B cell (primary cell): ENCODE measurements around the gene SSC5D. TPM values are rescaled to one million over a fixed set of nuclear protein-coding genes. Genes with fewer than 3 reads are reported as not detected.

Source experiments
- ATAC-seq: fragments of 200-7000 bp; cut with Tn5 transposase; one replicate; pipeline ENCODE4 v1.10.0; 2021; ENCODE audit warnings: low read depth, mild to moderate bottlenecking, moderate number of reproducible peaks, moderate library complexity
- CTCF ChIA-PET: fragments of 350-600 bp; sonication (Branson Sonifier 250); formaldehyde crosslinking; loops from one replicate; lab custom pipeline; 2021; ENCODE audit warnings: antibody characterized with exemption, inconsistent platforms; lab: Charles Lee
- POLR2A ChIA-PET: fragments of 350-600 bp; sonication (Branson Sonifier 250); formaldehyde crosslinking; loops from one replicate; lab custom pipeline; 2021; ENCODE audit warnings: antibody characterized with exemption; lab: Charles Lee
- DNase-seq: peaks from one replicate; pipeline ENCODE4 v3.0.0; 2013
- H2AFZ ChIP-seq: 2 replicates; pipeline ENCODE4 v1.6.1; 2012; ENCODE audit warnings: mild to moderate bottlenecking, low read depth, low read length; ENCODE audit not compliant: insufficient read depth, poor library complexity, severe bottlenecking
- H3K27ac ChIP-seq, 2 donors: 1 replicate in 1 of 2; 2 replicates in 1 of 2; pipeline ENCODE4 v1.5.1; 2012 to 2013; ENCODE audit warnings: low read length in 2 of 2, mild to moderate bottlenecking in 2 of 2, moderate library complexity in 1 of 2
- H3K27me3 ChIP-seq, 4 experiments: fragments of 200-600 bp in 1 of 4; sonication (generic) in 1 of 4; replicated peaks in 1 of 4; 1 replicate in 2 of 4; 2 replicates in 2 of 4; pipeline versions ENCODE4 v1.6.1 to v1.7.0; 2013 to 2016; ENCODE audit warnings: low read length in 3 of 4, mild to moderate bottlenecking in 2 of 4, mixed read lengths in 1 of 4, moderate library complexity in 1 of 4; ENCODE audit not compliant: insufficient read depth in 4 of 4, control insufficient read depth in 3 of 4; ENCODE audit errors: control extremely low read depth in 1 of 4
- H3K36me3 ChIP-seq, 2 experiments: replicated peaks in 1 of 2; 1 replicate in 1 of 2; 2 replicates in 1 of 2; pipeline versions ENCODE4 v1.6.1 to v1.7.1; 2013; ENCODE audit warnings: low read length in 1 of 2; ENCODE audit not compliant: insufficient read depth in 2 of 2, control insufficient read depth in 1 of 2; ENCODE audit errors: control extremely low read depth in 1 of 2, extremely low read depth in 1 of 2
- H3K4me1 ChIP-seq, 2 donors: fragments of 200-600 bp in 1 of 2; sonication (generic) in 1 of 2; 1 replicate in 1 of 2; 2 replicates in 1 of 2; pipeline versions ENCODE4 v1.5.1 to v1.6.1; 2013 to 2017; ENCODE audit warnings: low read length in 2 of 2; ENCODE audit not compliant: control insufficient read depth in 2 of 2, insufficient read depth in 2 of 2
- H3K4me2 ChIP-seq: replicated peaks from 2 replicates; pipeline ENCODE3; 2012; ENCODE audit warnings: mild to moderate bottlenecking, low read depth, low read length; ENCODE audit not compliant: poor library complexity, severe bottlenecking
- H3K4me3 ChIP-seq, 5 experiments: fragments of 200-600 bp in 1 of 5; sonication (generic) in 1 of 5; 1 replicate in 3 of 5; 2 replicates in 2 of 5; pipeline versions ENCODE4 v1.5.1 to v1.7.0; 2011 to 2016; ENCODE audit warnings: low read length in 4 of 5, mild to moderate bottlenecking in 4 of 5, low read depth in 2 of 5, control low read depth in 1 of 5, moderate library complexity in 1 of 5; ENCODE audit not compliant: insufficient read depth in 1 of 5; ENCODE audit errors: control extremely low read depth in 1 of 5, extremely low read depth in 1 of 5
- H3K79me2 ChIP-seq: fragments of 200-600 bp; sonication (generic); one replicate; pipeline ENCODE4 v1.6.0; 2016; ENCODE audit warnings: low read length; ENCODE audit not compliant: control insufficient read depth, insufficient read depth
- H3K9ac ChIP-seq: fragments of 200-600 bp; sonication (generic); 2 replicates; pipeline ENCODE4 v1.6.1; 2017; ENCODE audit warnings: mild to moderate bottlenecking, low read length, moderate library complexity
- H3K9me3 ChIP-seq, 3 donors: one replicate each; pipeline versions ENCODE4 v1.6.1 to v1.7.1; 2013; ENCODE audit warnings: low read length in 2 of 3; ENCODE audit not compliant: control insufficient read depth in 2 of 3, insufficient read depth in 1 of 3; ENCODE audit errors: control extremely low read depth in 1 of 3
- H4K20me1 ChIP-seq: 2 replicates; pipeline ENCODE4 v1.6.0; 2012; ENCODE audit warnings: mild to moderate bottlenecking, low read length; ENCODE audit not compliant: insufficient read depth, control insufficient read depth, poor library complexity, severe bottlenecking
- H3K27ac Mint-ChIP-seq: one replicate; pipeline ENCODE4 v1.8.0; 2021; ENCODE audit warnings: mixed read lengths
- H3K27me3 Mint-ChIP-seq: one replicate; pipeline ENCODE4 v1.8.0; 2021; ENCODE audit warnings: mixed read lengths
- H3K4me1 Mint-ChIP-seq: one replicate; pipeline ENCODE4 v1.8.0; 2021; ENCODE audit warnings: mixed read lengths
- H3K4me3 Mint-ChIP-seq: one replicate; pipeline ENCODE4 v1.8.0; 2021; ENCODE audit warnings: mixed read lengths
- H3K9me3 Mint-ChIP-seq: one replicate; pipeline ENCODE4 v1.8.0; 2022; ENCODE audit warnings: mixed read lengths; ENCODE audit not compliant: insufficient read depth
- EZH2 ChIP-seq: IDR thresholded peaks from 2 replicates; pipeline ENCODE4 v1.6.1; 2012; ENCODE audit warnings: borderline replicate concordance, low read depth, mild to moderate bottlenecking, moderate library complexity, low read length; ENCODE audit not compliant: insufficient read depth, poor library complexity, severe bottlenecking
- WGBS: methylation state at CpG from one replicate; pipeline ENCODE4 v1.1.5; 2013; ENCODE audit warnings: missing lambda C conversion rate; ENCODE audit not compliant: insufficient coverage; 5-methylcytosine and 5-hydroxymethylcytosine counted together
- intact Hi-C: fragments of 100-400 bp; cut with micrococcal nuclease; formaldehyde crosslinking; loops from one replicate; pipeline ENCODE4 v1.10.0; 2022
- polyA plus RNA-seq: library from polyadenylated mRNA; depleted of rRNA; stranded (reverse); fragments of >200 nt; gene quantifications from 2 replicates; pipeline ENCODE4 v1.2.3, GENCODE V29; 2012
- total RNA-seq, 2 donors: library from RNA; stranded (reverse); fragments of 120-200 nt in 1 of 2; gene quantifications; 1 replicate in 1 of 2; 2 replicates in 1 of 2; pipeline versions ENCODE4 v1.2.3 to v1.2.4, GENCODE V29; 2013 to 2022
- TF ChIP-seq, protein P1 (sequence below): fragments of 200-600 bp; IDR thresholded peaks from one replicate; pipeline ENCODE4 v1.8.0; 2022; ENCODE audit warnings: antibody characterized with exemption, mild to moderate bottlenecking

SSC5D gene
- total and polyA plus RNA-seq, 2 donors (not counting 1 experiment from before 2014, with no cell fraction given): 0.22 to 0.44 TPM

DNA sequence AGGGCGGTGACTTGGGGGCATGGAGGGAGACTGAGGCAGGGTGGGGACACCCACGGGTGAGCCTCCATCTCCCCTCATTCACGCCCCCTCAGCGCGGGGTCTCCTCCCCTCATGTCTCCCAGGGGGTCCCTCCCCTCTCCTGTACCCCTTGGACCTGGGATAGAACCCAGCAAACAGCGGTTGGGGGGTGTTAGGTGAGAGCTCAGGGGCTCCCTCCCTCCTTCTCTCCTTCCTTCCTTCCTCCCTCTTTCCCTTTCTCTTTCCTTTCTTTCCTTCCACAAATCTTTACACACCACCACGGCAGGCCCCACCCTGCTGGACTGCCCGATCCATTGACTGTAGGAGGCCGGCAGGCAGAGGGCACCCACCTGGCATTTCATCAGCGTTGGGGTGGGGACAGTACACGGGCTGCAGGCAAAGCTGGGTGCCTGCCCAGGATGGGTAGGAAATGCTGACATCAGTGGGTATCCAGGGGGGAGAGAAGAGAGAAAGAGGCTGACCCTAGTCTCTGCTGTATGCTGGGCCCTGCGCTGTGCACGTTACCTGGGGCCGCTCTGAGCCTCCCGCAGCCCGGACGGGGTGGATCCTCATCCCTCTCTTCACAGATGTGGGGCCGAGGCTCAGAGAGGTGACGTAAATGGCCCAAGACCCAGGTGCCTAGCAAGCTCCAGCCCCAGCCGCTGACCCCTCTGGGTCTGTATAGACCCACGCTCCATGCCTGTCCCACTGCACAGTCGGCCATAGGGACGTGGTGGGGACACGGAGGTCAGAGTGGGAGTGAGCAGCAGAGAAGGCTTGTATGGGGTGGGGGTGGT, 3.5 kb downstream of the SSC5D start:
- no peaks in the 10 kb centered on the region for H3K9me3 ChIP-seq
- Mint-ChIP-seq H3K4me1 (no peaks in the 10 kb centered on the region), H3K27me3 (peaks cover 8% of the 10 kb centered on the region), H3K4me3 (no peak overlapping the region), H3K9me3 (no peaks in the 10 kb centered on the region), H3K27ac (no peak overlapping the region)
- H3K9ac ChIP-seq: no peak overlapping the region
- intact Hi-C loops: no loop called here
- 81% methylated on average over 14 of the region's 24 CpGs for WGBS
- ChIA-PET CTCF (interaction anchor here (1.3 to 1.4 kb wide), 2 partner anchors 25 to 141 kb away, joined by 3 to 4 read pairs; no protein-coding TSS in a partner anchor), POLR2A (interaction anchor here (0.6 kb wide), 1 partner anchor 99 kb away, joined by 3 read pairs; no protein-coding TSS in a partner anchor)
- ATAC-seq (no peak), DNase-seq (no peak)
- H3K27me3 ChIP-seq: peaks cover 0 to 35% (median 2%) of the 10 kb centered on the region in 4 experiments
- no peaks in the 10 kb centered on the region for H4K20me1 ChIP-seq
- TF ChIP-seq, protein P1, sequence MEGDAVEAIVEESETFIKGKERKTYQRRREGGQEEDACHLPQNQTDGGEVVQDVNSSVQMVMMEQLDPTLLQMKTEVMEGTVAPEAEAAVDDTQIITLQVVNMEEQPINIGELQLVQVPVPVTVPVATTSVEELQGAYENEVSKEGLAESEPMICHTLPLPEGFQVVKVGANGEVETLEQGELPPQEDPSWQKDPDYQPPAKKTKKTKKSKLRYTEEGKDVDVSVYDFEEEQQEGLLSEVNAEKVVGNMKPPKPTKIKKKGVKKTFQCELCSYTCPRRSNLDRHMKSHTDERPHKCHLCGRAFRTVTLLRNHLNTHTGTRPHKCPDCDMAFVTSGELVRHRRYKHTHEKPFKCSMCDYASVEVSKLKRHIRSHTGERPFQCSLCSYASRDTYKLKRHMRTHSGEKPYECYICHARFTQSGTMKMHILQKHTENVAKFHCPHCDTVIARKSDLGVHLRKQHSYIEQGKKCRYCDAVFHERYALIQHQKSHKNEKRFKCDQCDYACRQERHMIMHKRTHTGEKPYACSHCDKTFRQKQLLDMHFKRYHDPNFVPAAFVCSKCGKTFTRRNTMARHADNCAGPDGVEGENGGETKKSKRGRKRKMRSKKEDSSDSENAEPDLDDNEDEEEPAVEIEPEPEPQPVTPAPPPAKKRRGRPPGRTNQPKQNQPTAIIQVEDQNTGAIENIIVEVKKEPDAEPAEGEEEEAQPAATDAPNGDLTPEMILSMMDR: no peak
- TF ChIP-seq EZH2: no peak
- H2AFZ ChIP-seq: no peak overlapping the region
- H3K4me3 ChIP-seq: no peak overlapping the region
- H3K4me2 ChIP-seq: no peak overlapping the region
- no peaks in the 10 kb centered on the region for H3K79me2 ChIP-seq
- H3K4me1 ChIP-seq: no peaks in the 10 kb centered on the region
- H3K27ac ChIP-seq: no peak overlapping the region
- H3K36me3 ChIP-seq: no peaks in the 10 kb centered on the region

DNA sequence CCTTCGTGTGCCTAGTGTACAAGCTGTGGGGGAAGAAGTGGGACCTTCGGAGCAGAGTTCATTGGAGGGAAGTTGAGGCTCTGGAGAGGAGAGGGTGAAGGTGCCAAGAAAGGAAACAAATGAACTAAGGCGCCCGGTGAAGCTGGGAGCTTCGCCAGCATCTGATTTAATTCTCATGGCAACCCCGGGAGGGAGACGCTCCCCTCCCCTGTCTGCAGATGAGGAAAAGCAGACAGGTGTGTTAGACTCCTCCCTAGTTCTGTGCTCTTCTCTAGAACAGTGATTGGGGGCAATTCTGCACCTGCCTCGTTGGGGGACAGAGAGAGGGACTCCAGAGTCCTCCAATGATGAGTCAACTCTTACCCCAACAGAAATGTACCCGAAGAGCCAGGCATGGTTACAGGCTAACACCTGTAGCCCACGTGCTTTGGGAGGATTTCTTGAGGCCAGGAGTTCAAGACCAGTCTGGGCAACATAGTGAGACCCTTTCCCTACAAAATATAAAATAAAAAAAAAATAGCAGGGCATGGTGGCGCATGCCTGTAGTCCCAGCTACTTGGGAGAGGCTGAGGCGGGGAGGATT, 4.2 kb downstream of the SSC5D start:
- no peak overlapping the region for H3K4me3 Mint-ChIP-seq
- intact Hi-C loops: no loop called here
- ATAC-seq: no peak
- CTCF ChIA-PET: interaction anchor here (1.3 kb wide), 1 partner anchor 25 kb away, joined by 4 read pairs; no protein-coding TSS in a partner anchor
- DNase-seq: no peak
- WGBS: 36% methylated on average over 8 of the region's 12 CpGs
- H3K27me3 ChIP-seq: peaks cover 0 to 35% (median 2%) of the 10 kb centered on the region in 4 experiments
- H3K4me1 ChIP-seq: no peaks in the 10 kb centered on the region
- H2AFZ ChIP-seq: no peak overlapping the region
- H3K4me3 ChIP-seq: no peak overlapping the region
- H3K27ac Mint-ChIP-seq: no peak overlapping the region
- H3K9ac ChIP-seq: no peak overlapping the region
- H3K9me3 ChIP-seq: no peaks in the 10 kb centered on the region
- peaks cover 8% of the 10 kb centered on the region for H3K27me3 Mint-ChIP-seq
- no peaks in the 10 kb centered on the region for H3K4me1 Mint-ChIP-seq
- H3K4me2 ChIP-seq: no peak overlapping the region
- POLR2A ChIA-PET: no interaction called here
- TF ChIP-seq EZH2: no peak
- TF ChIP-seq, protein P1: no peak
- no peaks in the 10 kb centered on the region for H3K36me3 ChIP-seq
- no peaks in the 10 kb centered on the region for H3K9me3 Mint-ChIP-seq
- H3K27ac ChIP-seq: no peak overlapping the region
- no peaks in the 10 kb centered on the region for H3K79me2 ChIP-seq
- no peaks in the 10 kb centered on the region for H4K20me1 ChIP-seq
